Measurements from ENCODE around the gene SULT6B1. TPM values are rescaled to one million over a fixed set of nuclear protein-coding genes. Genes with fewer than 3 reads are reported as not detected.

Gene SULT6B1
- total and polyA plus RNA-seq, 2 donors (not counting 3 experiments of a cell fraction or from before 2014, with no cell fraction given): not detected

DNA sequence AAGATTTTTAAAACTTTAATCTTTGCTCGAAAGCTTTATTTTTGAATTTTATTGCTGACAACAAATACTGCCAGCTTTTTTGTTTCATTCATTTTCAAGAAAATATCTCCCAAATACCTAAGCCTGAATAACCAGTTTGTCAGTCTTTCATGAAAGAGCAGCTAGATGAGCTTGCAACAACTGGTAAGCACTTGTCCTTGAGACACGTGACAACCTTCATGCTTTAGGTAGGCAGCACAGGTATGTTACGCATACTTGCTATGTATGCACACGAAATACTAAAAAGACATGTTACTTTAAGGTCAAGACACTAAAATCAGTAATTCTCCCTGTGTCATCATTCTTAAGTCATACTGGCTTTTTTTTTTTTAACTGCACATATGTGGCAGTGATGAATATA is 30.6 kb upstream of the SULT6B1 start:
- CTCF ChIA-PET: interaction anchor here (1.0 kb wide), 1 partner anchor 106 kb away, joined by 3 read pairs; the partner anchor contains the start of gene PRKD3
- dilution Hi-C loops (cut with MboI; ENCODE audit: extremely low pct_ligation_motif_present, low sequenced_read_pairs) (no loop called here), intact Hi-C loops (cut with micrococcal nuclease) (no loop called here)
- no TSS peak for BruUV-seq (replicated peaks)
- no peaks in the 10 kb centered on the region for H3K27me3 ChIP-seq (ENCODE audit: control insufficient read depth in 2 of 2, insufficient read depth in 2 of 2, low read length in 2 of 2)
- no peak overlapping the region for H2AFZ ChIP-seq (ENCODE audit: low read depth, low read length)
- POLR2A ChIA-PET: no interaction called here
- peaks cover 6 to 11% of the 10 kb centered on the region in 2 experiments for H3K36me3 ChIP-seq (ENCODE audit: control insufficient read depth in 2 of 2, extremely low read depth in 1 of 2, insufficient read depth in 2 of 2, low read length in 2 of 2)
- TF ChIP-seq, protein P1, sequence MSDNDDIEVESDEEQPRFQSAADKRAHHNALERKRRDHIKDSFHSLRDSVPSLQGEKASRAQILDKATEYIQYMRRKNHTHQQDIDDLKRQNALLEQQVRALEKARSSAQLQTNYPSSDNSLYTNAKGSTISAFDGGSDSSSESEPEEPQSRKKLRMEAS (IDR thresholded peaks at IDR 0.05; ENCODE audit: insufficient read depth, insufficient read length): no peak
- TF ChIP-seq MYC (IDR thresholded peaks at IDR 0.05; ENCODE audit: low read depth, low read length) (no peak), EZH2 (IDR thresholded peaks at IDR 0.05; ENCODE audit: borderline replicate concordance, low read depth, low read length, severe bottlenecking) (no peak), POLR2AphosphoS5 (IDR thresholded peaks at IDR 0.05; ENCODE audit: insufficient read depth, low read depth, low read length) (no peak), GATA2 (IDR thresholded peaks at IDR 0.05; ENCODE audit: insufficient read depth, insufficient read length, low read depth, low read length) (no peak), POLR2A (IDR thresholded peaks at IDR 0.05; ENCODE audit: low read depth, low read length) (no peak), JUN (IDR thresholded peaks at IDR 0.05; ENCODE audit: borderline replicate concordance, insufficient read depth, insufficient read length, low read depth) (no peak), FOS (IDR thresholded peaks at IDR 0.05; ENCODE audit: borderline replicate concordance, insufficient read depth, low read length) (no peak)
- TF ChIP-seq, protein P2, sequence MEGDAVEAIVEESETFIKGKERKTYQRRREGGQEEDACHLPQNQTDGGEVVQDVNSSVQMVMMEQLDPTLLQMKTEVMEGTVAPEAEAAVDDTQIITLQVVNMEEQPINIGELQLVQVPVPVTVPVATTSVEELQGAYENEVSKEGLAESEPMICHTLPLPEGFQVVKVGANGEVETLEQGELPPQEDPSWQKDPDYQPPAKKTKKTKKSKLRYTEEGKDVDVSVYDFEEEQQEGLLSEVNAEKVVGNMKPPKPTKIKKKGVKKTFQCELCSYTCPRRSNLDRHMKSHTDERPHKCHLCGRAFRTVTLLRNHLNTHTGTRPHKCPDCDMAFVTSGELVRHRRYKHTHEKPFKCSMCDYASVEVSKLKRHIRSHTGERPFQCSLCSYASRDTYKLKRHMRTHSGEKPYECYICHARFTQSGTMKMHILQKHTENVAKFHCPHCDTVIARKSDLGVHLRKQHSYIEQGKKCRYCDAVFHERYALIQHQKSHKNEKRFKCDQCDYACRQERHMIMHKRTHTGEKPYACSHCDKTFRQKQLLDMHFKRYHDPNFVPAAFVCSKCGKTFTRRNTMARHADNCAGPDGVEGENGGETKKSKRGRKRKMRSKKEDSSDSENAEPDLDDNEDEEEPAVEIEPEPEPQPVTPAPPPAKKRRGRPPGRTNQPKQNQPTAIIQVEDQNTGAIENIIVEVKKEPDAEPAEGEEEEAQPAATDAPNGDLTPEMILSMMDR (IDR thresholded peaks at IDR 0.05; ENCODE audit: extremely low read depth in 1 of 2, insufficient read depth in 1 of 2, low read depth in 1 of 2, low read length in 2 of 2): no peak
- H4K20me1 ChIP-seq (replicated peaks; ENCODE audit: control insufficient read depth, extremely low read depth, insufficient read depth, low read length): no peaks in the 10 kb centered on the region
- peaks cover 3% of the 10 kb centered on the region for H3K79me2 ChIP-seq (ENCODE audit: control insufficient read depth, insufficient read depth, low read length)
- no peak overlapping the region for H3K4me2 ChIP-seq (ENCODE audit: insufficient read depth, low read length)
- no peak overlapping the region for H3K27ac ChIP-seq (ENCODE audit: insufficient read depth, low read depth, low read length)
- H3K9me3 ChIP-seq (replicated peaks; ENCODE audit: control insufficient read depth, insufficient read depth, low read length): no peaks in the 10 kb centered on the region
- no peak for FAIRE-seq
- no peaks in the 10 kb centered on the region for H3K4me1 ChIP-seq (ENCODE audit: control insufficient read depth, extremely low read depth, insufficient read depth, low read length)
- no peaks in the 10 kb centered on the region for H3K9me1 ChIP-seq (replicated peaks; ENCODE audit: control insufficient read depth, extremely low read depth, insufficient read depth, low read length)
- H3K9ac ChIP-seq (replicated peaks; ENCODE audit: extremely low read depth, insufficient read depth, low read length): no peak overlapping the region
- H3K4me3 ChIP-seq (replicated peaks in 1 of 3; ENCODE audit: insufficient read depth in 1 of 3, low read depth in 1 of 3, low read length in 3 of 3): no peak overlapping the region
- no peak for DNase-seq (ENCODE audit: low read depth, low spot score)
